Osteoblast (primary cell): Measurements from ENCODE around the gene P2RX4. TPM values are rescaled to one million over a fixed set of nuclear protein-coding genes. Genes with fewer than 3 reads are reported as not detected.
A peak's percentile ranks its signal among the peaks of the same experiment; 100 is the strongest.

Experiments used
- DNase-seq: peaks from one replicate; pipeline ENCODE4 v3.0.0; 2011; ENCODE audit warnings: low spot score, mixed read lengths; ENCODE audit not compliant: insufficient read length; ENCODE audit errors: missing footprints
- H2AFZ ChIP-seq: 2 replicates; pipeline ENCODE4 v1.6.0; 2011; ENCODE audit warnings: mild to moderate bottlenecking, low read length
- H3K27ac ChIP-seq: 2 replicates; pipeline ENCODE4 v1.5.1; 2011; ENCODE audit warnings: mild to moderate bottlenecking, low read depth, low read length, moderate library complexity
- H3K27me3 ChIP-seq: 2 replicates; pipeline ENCODE4 v1.6.0; 2012; ENCODE audit warnings: mild to moderate bottlenecking, control low read depth, inconsistent platforms, low read length, moderate library complexity; ENCODE audit not compliant: insufficient read depth
- H3K36me3 ChIP-seq: 2 replicates; pipeline ENCODE4 v1.5.1; 2011; ENCODE audit warnings: mild to moderate bottlenecking, low read length, control low read depth, moderate library complexity; ENCODE audit not compliant: insufficient read depth
- H3K4me1 ChIP-seq: 2 replicates; pipeline ENCODE4 v1.5.1; 2011; ENCODE audit warnings: mild to moderate bottlenecking, low read length, control low read depth, moderate library complexity; ENCODE audit not compliant: insufficient read depth
- H3K4me2 ChIP-seq: 2 replicates; pipeline ENCODE4 v1.6.0; 2011; ENCODE audit warnings: mild to moderate bottlenecking, low read length; ENCODE audit not compliant: insufficient read depth
- H3K4me3 ChIP-seq: fragments of 200-600 bp; sonication (generic); 3 replicates; pipeline ENCODE4 v1.5.1; 2012; ENCODE audit warnings: mild to moderate bottlenecking, low read length, inconsistent platforms; ENCODE audit not compliant: insufficient read depth
- H3K79me2 ChIP-seq: 2 replicates; pipeline ENCODE4 v1.6.0; 2012; ENCODE audit warnings: mild to moderate bottlenecking, low read length, control low read depth, inconsistent platforms; ENCODE audit not compliant: insufficient read depth
- H3K9me3 ChIP-seq: 2 replicates; pipeline ENCODE4 v1.5.1; 2011; ENCODE audit warnings: low read depth, low read length, control low read depth
- H4K20me1 ChIP-seq: 2 replicates; pipeline ENCODE4 v1.6.0; 2012; ENCODE audit warnings: mild to moderate bottlenecking, low read length, control low read depth; ENCODE audit not compliant: insufficient read depth
- CTCF ChIP-seq: IDR thresholded peaks from 2 replicates; pipeline ENCODE4 v1.5.1; 2011; ENCODE audit warnings: mild to moderate bottlenecking, low read depth, low read length, moderate library complexity; ENCODE audit errors: extremely low read depth
- total RNA-seq: library from RNA; depleted of rRNA; stranded (reverse); fragments of >200 nt; gene quantifications from 2 replicates; pipeline ENCODE4 v1.2.3, GENCODE V29; 2012

P2RX4 gene
- total RNA-seq, 1 donor, result 23.5 TPM

GRCh38 chr12:121240062-121240420 lies 30.1 kb downstream of the P2RX4 start:
- Histone ChIP-seq H3K4me2 (peak overlapping the region; percentile 55), H3K27me3 (no peaks in the 10 kb centered on the region), H3K36me3 (peaks cover 17% of the 10 kb centered on the region), H2AFZ (no peak overlapping the region), H4K20me1 (no peaks in the 10 kb centered on the region), H3K79me2 (no peaks in the 10 kb centered on the region), H3K4me1 (peaks cover 6% of the 10 kb centered on the region), H3K9me3 (no peaks in the 10 kb centered on the region), H3K27ac (peak overlapping the region; percentile 12), H3K4me3 (no peak overlapping the region)
- TF ChIP-seq CTCF, result no peak
- peak; percentile 39 for DNase-seq

DNA sequence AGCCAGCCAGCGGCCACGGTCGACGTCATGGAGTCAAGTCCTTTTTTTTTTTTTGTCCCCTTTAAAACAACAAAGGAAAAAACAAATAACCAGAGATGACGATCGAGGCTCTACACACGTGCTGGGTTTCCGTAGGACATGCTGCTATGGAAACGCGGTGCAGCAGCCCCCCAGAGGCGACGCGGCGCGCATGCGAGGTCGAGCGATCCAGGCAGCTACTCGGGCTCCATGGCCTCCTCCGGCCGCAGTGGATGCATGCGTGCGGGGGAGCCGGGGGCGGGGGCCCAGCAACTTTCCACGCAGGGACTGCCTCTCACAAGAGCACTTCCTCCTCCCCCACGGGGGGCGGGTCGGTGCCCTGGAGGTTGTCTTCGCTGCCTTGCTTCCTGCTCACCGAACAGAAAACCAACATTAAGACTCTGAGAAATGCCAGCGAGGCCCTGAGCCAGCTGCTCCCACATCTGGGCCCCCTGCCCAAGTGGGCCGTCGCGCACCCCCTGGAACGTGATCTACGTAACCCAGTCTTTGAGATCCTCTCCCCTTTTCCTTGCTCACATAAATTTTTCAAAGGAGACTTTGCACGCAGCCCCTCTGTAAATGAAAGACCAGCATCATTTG lies 30.7 kb downstream of the P2RX4 start:
- Histone ChIP-seq H3K27ac (peak overlapping the region; percentile 12), H3K36me3 (peaks cover 17% of the 10 kb centered on the region), H2AFZ (no peak overlapping the region), H3K4me3 (peak overlapping the region; percentile 37), H4K20me1 (no peaks in the 10 kb centered on the region), H3K4me2 (peak overlapping the region; percentile 55), H3K79me2 (no peaks in the 10 kb centered on the region), H3K27me3 (no peaks in the 10 kb centered on the region), H3K4me1 (peaks cover 6% of the 10 kb centered on the region), H3K9me3 (no peaks in the 10 kb centered on the region)
- peak; percentile 91 for DNase-seq
- TF ChIP-seq CTCF, result no peak

GRCh38 chr12:121241156-121241970 lies 31.4 kb downstream of the P2RX4 start:
- H4K20me1 ChIP-seq, result no peaks in the 10 kb centered on the region
- peaks cover 6% of the 10 kb centered on the region for H3K4me1 ChIP-seq
- TF ChIP-seq CTCF, result no peak
- DNase-seq, result peak; percentile 78
- peak overlapping the region; percentile 12 for H3K27ac ChIP-seq
- no peaks in the 10 kb centered on the region for H3K27me3 ChIP-seq
- H3K4me2 ChIP-seq, result peak overlapping the region; percentile 55
- no peaks in the 10 kb centered on the region for H3K79me2 ChIP-seq
- H3K4me3 ChIP-seq, result no peak overlapping the region
- H2AFZ ChIP-seq, result no peak overlapping the region
- H3K36me3 ChIP-seq, result peaks cover 18% of the 10 kb centered on the region
- H3K9me3 ChIP-seq, result no peaks in the 10 kb centered on the region

GRCh38 chr12:121245031-121245430 lies 35.1 kb downstream of the P2RX4 start:
- H3K27ac ChIP-seq, result no peak overlapping the region
- no peaks in the 10 kb centered on the region for H3K27me3 ChIP-seq
- peaks cover 6% of the 10 kb centered on the region for H3K4me1 ChIP-seq
- H3K9me3 ChIP-seq, result no peaks in the 10 kb centered on the region
- H3K4me3 ChIP-seq, result no peak overlapping the region
- H4K20me1 ChIP-seq, result no peaks in the 10 kb centered on the region
- H3K36me3 ChIP-seq, result peaks cover 28% of the 10 kb centered on the region
- no peak for DNase-seq
- no peak overlapping the region for H3K4me2 ChIP-seq
- H3K79me2 ChIP-seq, result no peaks in the 10 kb centered on the region
- no peak for TF ChIP-seq CTCF
- H2AFZ ChIP-seq, result no peak overlapping the region
